ENCODE results near the gene MAU2. TPM values are rescaled to one million over a fixed set of nuclear protein-coding genes. Genes with fewer than 3 reads are reported as not detected.

The MAU2 gene
- total RNA-seq, 1 donor from 2014 or later, result 98.5 TPM

DNA sequence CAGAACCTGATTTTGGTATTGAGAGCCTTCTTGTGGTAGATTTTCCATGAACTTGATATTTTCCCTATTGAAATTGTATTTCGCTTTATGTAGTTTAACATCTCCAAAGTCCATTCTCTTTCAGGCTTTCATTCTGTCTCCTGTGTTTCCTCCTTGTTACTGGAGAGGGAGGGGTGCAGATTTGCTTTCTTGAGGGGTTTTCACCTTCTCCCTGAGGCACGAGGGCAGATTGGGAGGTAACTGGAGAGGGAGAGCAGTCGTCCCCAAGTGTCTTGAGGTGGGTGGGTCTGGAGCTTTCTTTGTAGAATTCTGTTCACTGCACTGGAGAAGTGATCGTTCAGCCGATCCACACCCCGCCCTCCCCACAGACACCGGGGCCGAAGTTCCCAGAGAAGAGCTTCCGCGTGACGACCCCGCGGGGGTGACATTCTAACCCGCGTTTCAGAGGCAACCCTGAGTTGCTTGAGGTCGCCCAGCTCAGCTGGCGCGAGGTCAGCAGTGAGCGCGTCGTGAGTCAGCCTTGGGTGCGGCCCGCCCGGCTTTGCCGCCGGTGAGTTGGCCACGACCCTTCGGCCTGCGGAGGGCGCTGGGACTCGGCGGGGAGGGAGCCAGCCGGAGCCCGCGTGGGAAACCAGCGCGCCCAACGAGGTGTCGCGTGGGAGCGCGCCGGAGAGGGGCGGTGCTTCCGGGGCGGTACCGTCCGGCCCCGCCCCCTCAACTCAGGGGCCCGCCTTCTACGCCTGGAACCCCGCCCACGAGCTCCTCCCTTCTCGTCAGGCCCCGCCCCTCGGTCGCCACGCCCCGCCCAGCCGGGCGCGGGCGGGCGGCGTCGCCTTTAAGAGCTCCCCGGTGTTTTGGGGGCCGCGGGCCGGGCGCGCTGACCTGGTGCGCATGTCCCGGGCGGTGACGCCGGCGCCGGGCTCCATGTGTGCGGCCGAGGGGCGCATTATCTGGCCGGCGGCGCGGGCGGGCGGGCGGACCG, 84.5 kb downstream of the MAU2 start, which contains the start of gene GATAD2A:
Gene GATAD2A (plus strand): TSS at position 797 of the 982 bp plus-strand sequence. CDS start 59,671 bp downstream, outside the sequence.
- Mint-ChIP-seq H3K27ac (peak within 1 kb of the TSS; percentile 98), H3K36me3 (ENCODE audit: insufficient read depth) (no peaks in the 10 kb centered on the region), H3K9me3 (ENCODE audit: low read depth) (no peaks in the 10 kb centered on the region), H3K27me3 (no peaks in the 10 kb centered on the region), H3K4me3 (ENCODE audit: low read depth) (peak within 1 kb of the TSS; percentile 97), H3K4me1 (ENCODE audit: low read depth) (peaks cover 40% of the 10 kb centered on the region)
- TF ChIP-seq, protein P1, sequence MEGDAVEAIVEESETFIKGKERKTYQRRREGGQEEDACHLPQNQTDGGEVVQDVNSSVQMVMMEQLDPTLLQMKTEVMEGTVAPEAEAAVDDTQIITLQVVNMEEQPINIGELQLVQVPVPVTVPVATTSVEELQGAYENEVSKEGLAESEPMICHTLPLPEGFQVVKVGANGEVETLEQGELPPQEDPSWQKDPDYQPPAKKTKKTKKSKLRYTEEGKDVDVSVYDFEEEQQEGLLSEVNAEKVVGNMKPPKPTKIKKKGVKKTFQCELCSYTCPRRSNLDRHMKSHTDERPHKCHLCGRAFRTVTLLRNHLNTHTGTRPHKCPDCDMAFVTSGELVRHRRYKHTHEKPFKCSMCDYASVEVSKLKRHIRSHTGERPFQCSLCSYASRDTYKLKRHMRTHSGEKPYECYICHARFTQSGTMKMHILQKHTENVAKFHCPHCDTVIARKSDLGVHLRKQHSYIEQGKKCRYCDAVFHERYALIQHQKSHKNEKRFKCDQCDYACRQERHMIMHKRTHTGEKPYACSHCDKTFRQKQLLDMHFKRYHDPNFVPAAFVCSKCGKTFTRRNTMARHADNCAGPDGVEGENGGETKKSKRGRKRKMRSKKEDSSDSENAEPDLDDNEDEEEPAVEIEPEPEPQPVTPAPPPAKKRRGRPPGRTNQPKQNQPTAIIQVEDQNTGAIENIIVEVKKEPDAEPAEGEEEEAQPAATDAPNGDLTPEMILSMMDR (IDR thresholded peaks at IDR 0.05; ENCODE audit: unreplicated experiment), result peak; percentile 30
- peak; percentile 88 for DNase-seq (ENCODE audit: low spot score, unreplicated experiment)

DNA sequence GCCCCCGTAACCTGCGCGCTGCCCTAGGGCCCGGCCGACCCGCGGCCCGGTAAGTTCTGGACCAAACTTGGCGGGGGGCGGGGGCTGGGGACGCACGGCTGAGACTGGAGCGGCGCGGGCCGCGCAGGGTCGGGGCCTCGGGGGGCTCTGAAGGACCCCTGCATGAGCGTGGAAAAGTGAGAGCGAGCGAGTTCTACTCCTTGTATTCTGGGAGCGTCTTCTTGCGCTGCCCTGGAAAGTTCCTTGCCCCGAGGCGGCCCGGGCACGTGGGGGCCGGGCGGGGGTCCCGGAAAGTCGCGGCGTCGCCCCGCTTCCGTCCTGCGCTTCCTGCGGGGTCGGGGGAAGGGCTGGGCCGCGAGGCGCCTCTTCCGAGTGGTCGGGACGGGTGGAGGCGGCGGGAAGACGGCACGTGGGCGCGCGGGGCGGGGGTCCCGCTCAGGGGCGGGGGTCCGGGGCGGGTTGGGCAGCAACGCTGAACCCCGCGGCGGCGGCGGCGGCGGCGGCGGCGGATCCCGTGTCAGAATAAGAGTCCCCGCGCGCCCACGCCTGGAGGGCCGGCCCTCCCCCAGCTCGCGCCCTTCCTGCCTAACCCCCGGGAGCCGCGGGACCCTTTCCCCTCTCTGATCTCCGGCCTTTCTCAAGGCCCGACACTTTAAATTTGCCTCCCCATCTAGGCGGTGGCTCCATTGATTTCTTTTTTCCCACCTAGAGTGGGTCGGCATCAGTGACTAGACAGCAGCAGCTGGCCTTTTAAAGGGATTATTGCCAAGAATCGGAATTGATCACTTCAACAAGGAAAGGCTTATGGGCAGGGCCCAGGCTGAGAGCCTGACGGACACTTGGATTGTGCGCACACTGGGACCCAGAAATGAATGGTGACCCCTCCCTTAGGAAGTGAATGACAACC, 85.6 kb downstream of the MAU2 start:
- Mint-ChIP-seq H3K4me1 (ENCODE audit: low read depth) (peaks cover 44% of the 10 kb centered on the region), H3K36me3 (ENCODE audit: insufficient read depth) (no peaks in the 10 kb centered on the region), H3K27me3 (no peaks in the 10 kb centered on the region), H3K9me3 (ENCODE audit: low read depth) (no peaks in the 10 kb centered on the region), H3K4me3 (ENCODE audit: low read depth) (peak overlapping the region; percentile 97), H3K27ac (peak overlapping the region; percentile 98)
- TF ChIP-seq, protein P1 (IDR thresholded peaks at IDR 0.05; ENCODE audit: unreplicated experiment), result no peak
- peak; percentile 38 for DNase-seq (ENCODE audit: low spot score, unreplicated experiment)

DNA sequence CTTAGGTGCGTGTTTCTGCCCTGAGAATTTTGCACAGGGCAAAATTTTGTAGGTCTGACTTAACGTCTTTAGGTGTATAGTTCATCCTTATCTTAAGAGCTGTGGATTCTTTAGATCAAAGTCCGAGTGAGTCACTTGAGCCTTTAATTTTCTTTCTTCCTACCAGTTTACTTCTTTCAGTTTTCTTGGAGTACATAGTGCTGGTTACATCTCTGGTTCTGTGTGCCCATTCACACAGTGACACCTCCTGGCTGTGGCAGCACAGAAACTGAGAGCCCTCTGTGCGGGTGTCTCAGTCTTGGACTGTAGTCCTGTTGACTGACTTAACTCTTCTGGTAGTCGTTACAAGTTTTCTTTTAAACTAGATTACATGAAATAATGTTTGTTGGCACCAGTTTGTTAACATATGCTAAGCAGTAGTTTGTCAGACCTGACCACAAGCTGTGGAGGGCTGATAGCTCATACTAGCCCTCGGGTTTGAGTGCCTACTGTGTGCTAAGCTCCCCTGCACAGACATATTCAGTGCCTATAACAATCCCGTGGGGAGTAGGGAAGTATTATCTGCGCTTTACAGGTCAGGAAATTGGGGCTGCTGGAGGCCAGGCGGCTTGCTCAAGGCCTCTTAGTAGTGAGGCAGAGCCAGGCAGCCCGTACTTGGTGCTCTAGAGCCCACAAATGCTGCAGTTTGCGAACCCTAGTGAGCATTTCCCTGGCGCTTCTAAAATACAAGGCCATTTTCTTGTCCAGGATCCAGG, 86.4 kb downstream of the MAU2 start:
- Mint-ChIP-seq H3K27me3 (no peaks in the 10 kb centered on the region), H3K9me3 (ENCODE audit: low read depth) (no peaks in the 10 kb centered on the region), H3K27ac (peak overlapping the region; percentile 98), H3K36me3 (ENCODE audit: insufficient read depth) (no peaks in the 10 kb centered on the region), H3K4me3 (ENCODE audit: low read depth) (peak overlapping the region; percentile 97), H3K4me1 (ENCODE audit: low read depth) (peaks cover 44% of the 10 kb centered on the region)
- DNase-seq (ENCODE audit: low spot score, unreplicated experiment), result no peak
- TF ChIP-seq, protein P1 (IDR thresholded peaks at IDR 0.05; ENCODE audit: unreplicated experiment), result no peak

DNA sequence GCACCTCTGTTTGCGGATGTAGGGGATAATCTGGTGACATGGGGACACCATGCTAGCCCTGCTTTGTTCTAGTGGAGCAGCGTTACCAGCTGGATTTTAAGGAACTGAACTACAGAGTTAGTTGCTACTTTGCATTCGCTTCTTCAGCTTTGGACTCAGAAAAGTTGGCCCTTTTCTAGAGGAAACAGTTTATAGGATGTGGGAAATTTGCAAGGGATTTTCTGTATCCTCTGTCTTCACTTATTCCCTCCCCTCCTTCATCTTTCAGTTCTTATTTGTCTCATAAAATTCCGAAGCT, 87.0 kb downstream of the MAU2 start:
- no peak overlapping the region for H3K27ac Mint-ChIP-seq
- DNase-seq (ENCODE audit: low spot score, unreplicated experiment), result no peak
- H3K9me3 Mint-ChIP-seq (ENCODE audit: low read depth), result no peaks in the 10 kb centered on the region
- H3K4me3 Mint-ChIP-seq (ENCODE audit: low read depth), result peak overlapping the region; percentile 97
- no peaks in the 10 kb centered on the region for H3K27me3 Mint-ChIP-seq
- TF ChIP-seq, protein P1 (IDR thresholded peaks at IDR 0.05; ENCODE audit: unreplicated experiment), result no peak
- H3K4me1 Mint-ChIP-seq (ENCODE audit: low read depth), result peaks cover 44% of the 10 kb centered on the region
- no peaks in the 10 kb centered on the region for H3K36me3 Mint-ChIP-seq (ENCODE audit: insufficient read depth)

Other genes with a start within 250 kb of the MAU2 start
- gene TMEM161A, start 182.4 kb upstream of the MAU2 start, total RNA-seq, result 38.8 and 42.3 TPM in 2 replicates
- 4.2 and 4.4 TPM in 2 replicates for gene MEF2B, start 150.6 kb upstream of the MAU2 start, total RNA-seq
- gene BORCS8, start 128.7 kb upstream of the MAU2 start, total RNA-seq, result 28.9 and 33.9 TPM in 2 replicates
- gene RFXANK, start 128.6 kb upstream of the MAU2 start, total RNA-seq, result 134 and 135 TPM in 2 replicates
- gene NR2C2AP, start 117.4 kb upstream of the MAU2 start, total RNA-seq, result 10.6 and 12.2 TPM in 2 replicates
- 0.17 and 0.36 TPM in 2 replicates for gene NCAN, start 108.9 kb upstream of the MAU2 start, total RNA-seq
- 4.9 and 7.6 TPM in 2 replicates for gene TM6SF2, start 47.5 kb upstream of the MAU2 start, total RNA-seq
- gene SUGP1, start 320 bp upstream of the MAU2 start, total RNA-seq, result 86.0 and 95.6 TPM in 2 replicates
- 91.0 and 98.7 TPM in 2 replicates for gene GATAD2A, start 84.8 kb downstream of the MAU2 start, total RNA-seq
- 2.7 and 3.3 TPM in 2 replicates for gene TSSK6, start 194.7 kb downstream of the MAU2 start, total RNA-seq
- gene NDUFA13, start 195.4 kb downstream of the MAU2 start, total RNA-seq, result 346 and 347 TPM in 2 replicates
- 22.6 and 27.6 TPM in 2 replicates for gene YJEFN3, start 208.1 kb downstream of the MAU2 start, total RNA-seq
- 2.4 and 2.6 TPM in 2 replicates for gene CILP2, start 217.4 kb downstream of the MAU2 start, total RNA-seq

Data from progenitor cell of endocrine pancreas (in vitro differentiated cells).